ENCODE results near the gene PLA2G4C.

GRCh38 chr19:48154003-48154402 is 43.4 kb upstream of the PLA2G4C start:
- TF ChIP-seq POLR2A (IDR thresholded peaks at IDR 0.05) (no peak), POLR2AphosphoS5 (IDR thresholded peaks at IDR 0.05) (no peak), EP300 (IDR thresholded peaks at IDR 0.05) (no peak)
- TF ChIP-seq, protein P1, sequence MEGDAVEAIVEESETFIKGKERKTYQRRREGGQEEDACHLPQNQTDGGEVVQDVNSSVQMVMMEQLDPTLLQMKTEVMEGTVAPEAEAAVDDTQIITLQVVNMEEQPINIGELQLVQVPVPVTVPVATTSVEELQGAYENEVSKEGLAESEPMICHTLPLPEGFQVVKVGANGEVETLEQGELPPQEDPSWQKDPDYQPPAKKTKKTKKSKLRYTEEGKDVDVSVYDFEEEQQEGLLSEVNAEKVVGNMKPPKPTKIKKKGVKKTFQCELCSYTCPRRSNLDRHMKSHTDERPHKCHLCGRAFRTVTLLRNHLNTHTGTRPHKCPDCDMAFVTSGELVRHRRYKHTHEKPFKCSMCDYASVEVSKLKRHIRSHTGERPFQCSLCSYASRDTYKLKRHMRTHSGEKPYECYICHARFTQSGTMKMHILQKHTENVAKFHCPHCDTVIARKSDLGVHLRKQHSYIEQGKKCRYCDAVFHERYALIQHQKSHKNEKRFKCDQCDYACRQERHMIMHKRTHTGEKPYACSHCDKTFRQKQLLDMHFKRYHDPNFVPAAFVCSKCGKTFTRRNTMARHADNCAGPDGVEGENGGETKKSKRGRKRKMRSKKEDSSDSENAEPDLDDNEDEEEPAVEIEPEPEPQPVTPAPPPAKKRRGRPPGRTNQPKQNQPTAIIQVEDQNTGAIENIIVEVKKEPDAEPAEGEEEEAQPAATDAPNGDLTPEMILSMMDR (IDR thresholded peaks at IDR 0.05): no peak

Measured in upper lobe of left lung (tissue), 4 donors.